ENCODE data around the gene VGF. TPM values are rescaled to one million over a fixed set of nuclear protein-coding genes. Genes with fewer than 3 reads are reported as not detected.

Gene VGF
- polyA plus RNA-seq, 1 experiment, result 0.04 TPM

DNA sequence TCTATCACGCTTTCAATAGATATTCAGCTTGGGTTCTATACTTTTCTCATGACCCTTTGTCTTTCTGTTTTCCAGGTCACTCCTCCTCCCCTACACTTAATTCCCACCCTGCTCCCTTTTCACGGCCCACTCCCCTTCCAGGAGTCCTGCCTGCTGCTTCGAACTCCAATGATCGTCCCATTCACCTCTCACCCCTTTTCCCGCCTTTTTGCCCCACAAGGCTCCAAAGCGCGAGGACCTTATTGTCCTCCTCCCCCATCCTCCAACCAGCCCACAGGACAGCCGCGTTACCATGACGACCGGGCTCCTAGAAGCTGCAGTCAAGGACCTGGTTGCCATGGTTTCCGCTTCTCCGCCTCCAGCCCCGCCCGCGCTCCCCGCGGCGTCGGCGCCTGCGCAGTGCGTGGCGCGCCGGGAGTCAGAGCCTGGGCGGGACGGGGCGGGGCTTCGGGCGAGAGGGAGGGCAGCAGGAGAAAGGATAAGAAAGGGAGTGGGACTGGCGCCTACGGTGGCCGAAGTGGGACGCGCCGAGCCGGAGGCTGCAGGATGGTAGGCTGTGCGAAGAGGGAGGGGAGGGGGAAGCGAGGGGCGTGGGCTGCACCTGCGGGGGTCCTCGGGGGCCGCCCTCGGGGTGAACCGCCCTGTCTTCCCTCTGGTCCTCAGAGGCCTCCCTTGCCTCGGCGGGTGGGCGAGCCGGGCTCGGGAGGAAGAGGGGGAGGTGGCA, 11.2 kb downstream of the VGF start, which contains the start of gene AP1S1:
AP1S1 (plus strand) TSS at position 508 of the 724 bp plus-strand sequence; CDS start at position 547, 39 bp downstream.
- CTCF ChIA-PET, result interaction anchor here (0.9 to 2.3 kb wide), 4 partner anchors 10 to 39 kb away, joined by 3 to 18 read pairs (median 4); partner anchors contain the start of gene VGF
- DNase-seq (ENCODE audit: low read depth), result peak; percentile 66
- H3K36me3 ChIP-seq (ENCODE audit: control insufficient read depth, insufficient read depth, low read length), result peaks cover 9% of the 10 kb centered on the region
- H3K4me3 ChIP-seq (ENCODE audit: low read depth, low read length), result peak within 1 kb of the TSS; percentile 99
- POLR2A ChIA-PET, result no interaction called here
- no peak for TF ChIP-seq CTCF (IDR thresholded peaks at IDR 0.05; ENCODE audit: insufficient read depth, low read depth, low read length)
- H3K27me3 ChIP-seq (ENCODE audit: control insufficient read depth, insufficient read depth, low read length), result 0 out of 2 replicates have a peak, but pooled peaks cover 2% of the 10 kb centered on the region

DNA sequence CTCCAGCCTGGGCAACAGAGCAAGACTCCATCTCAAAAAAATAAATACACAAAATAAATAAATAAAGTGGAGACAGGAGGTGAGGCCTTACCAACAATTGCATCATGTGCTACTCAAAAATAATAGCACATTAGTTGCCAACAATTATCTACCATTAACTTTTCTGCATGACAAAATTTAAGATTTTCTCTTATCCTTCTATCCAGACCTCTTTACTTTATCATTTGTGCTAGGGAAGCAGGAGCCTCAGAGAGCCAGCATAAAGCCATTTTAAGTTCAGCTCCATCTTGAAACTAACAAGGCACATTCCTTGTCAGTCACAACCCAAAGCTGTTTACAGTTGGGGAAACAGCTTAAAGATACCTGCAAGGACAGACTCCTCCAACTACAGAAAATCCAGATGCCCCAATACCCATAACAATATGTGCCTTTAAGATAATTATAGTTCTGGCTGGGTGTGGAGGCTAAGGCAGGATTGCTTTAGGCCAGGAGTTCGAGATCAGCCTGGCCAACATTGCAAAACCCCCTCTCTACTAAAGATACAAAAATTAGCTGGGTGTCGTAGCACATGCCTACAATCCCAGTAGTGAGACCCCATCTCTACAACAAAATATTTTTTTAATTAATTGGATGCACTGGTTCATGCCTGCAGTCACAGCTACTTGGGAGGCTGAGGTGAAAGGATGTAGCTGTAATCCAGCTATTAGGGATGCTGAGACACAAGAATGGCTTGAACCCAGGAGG, 13.3 kb downstream of the VGF start:
- H3K4me3 ChIP-seq (ENCODE audit: low read depth, low read length), result no peak overlapping the region
- H3K27me3 ChIP-seq (ENCODE audit: control insufficient read depth, insufficient read depth, low read length), result peaks cover 5% of the 10 kb centered on the region; the same call in 1 of the 2 replicates
- TF ChIP-seq CTCF (IDR thresholded peaks at IDR 0.05; ENCODE audit: insufficient read depth, low read depth, low read length), result no peak
- H3K36me3 ChIP-seq (ENCODE audit: control insufficient read depth, insufficient read depth, low read length), result peaks cover 1% of the 10 kb centered on the region
- ChIA-PET POLR2A (no interaction called here), CTCF (interaction anchor here (0.6 to 2.3 kb wide), 8 partner anchors 8 to 144 kb away, joined by 3 to 18 read pairs (median 4); no protein-coding TSS in a partner anchor)
- DNase-seq (ENCODE audit: low read depth), result no peak

DNA sequence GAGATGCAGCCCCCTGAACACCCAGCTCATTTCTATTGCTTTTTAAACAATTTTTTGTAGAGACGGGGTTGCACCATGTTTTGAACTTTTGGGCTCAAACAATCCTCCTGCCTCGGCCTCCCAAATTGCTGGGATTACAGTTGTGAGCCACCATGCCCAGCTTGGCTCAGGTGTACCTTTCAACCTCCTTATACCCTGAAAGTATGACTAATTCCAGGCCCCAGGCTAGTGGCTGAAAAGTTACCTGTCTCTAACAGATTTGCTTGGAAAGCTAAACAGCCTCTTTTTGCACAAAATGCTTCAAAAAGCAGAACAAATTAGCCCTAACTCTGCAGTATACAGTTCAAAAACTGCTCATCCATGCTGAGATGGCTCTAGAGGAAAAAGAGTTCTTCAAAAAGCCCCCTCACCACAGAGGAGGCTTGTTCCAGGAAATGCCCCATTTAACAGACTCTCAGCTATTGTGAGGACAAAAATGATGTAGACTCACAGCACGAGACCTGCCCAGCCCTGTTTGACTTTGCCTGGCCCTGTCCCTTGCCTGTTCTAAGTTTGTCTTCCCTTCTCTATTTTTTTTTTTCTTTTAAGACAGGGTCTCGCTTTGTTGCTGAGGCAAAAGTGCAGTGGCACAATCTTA, 24.5 kb downstream of the VGF start:
- H3K4me3 ChIP-seq (ENCODE audit: low read depth, low read length), result no peak overlapping the region
- no peak for TF ChIP-seq CTCF (IDR thresholded peaks at IDR 0.05; ENCODE audit: insufficient read depth, low read depth, low read length)
- no peaks in the 10 kb centered on the region for H3K27me3 ChIP-seq (ENCODE audit: control insufficient read depth, insufficient read depth, low read length)
- POLR2A ChIA-PET, result no interaction called here
- no peak for DNase-seq (ENCODE audit: low read depth)
- peaks cover 13% of the 10 kb centered on the region for H3K36me3 ChIP-seq (ENCODE audit: control insufficient read depth, insufficient read depth, low read length)
- CTCF ChIA-PET, result interaction anchor here (0.8 to 10.4 kb wide), 14 partner anchors 14 to 152 kb away, joined by 3 to 158 read pairs (median 5); partner anchors contain the start of genes FIS1, PLOD3, SERPINE1 and TRIM56

GRCh38 chr7:101140339-101140699, 25.1 kb downstream of the VGF start:
- peaks cover 19% of the 10 kb centered on the region for H3K36me3 ChIP-seq (ENCODE audit: control insufficient read depth, insufficient read depth, low read length)
- TF ChIP-seq CTCF (IDR thresholded peaks at IDR 0.05; ENCODE audit: insufficient read depth, low read depth, low read length), result no peak
- H3K4me3 ChIP-seq (ENCODE audit: low read depth, low read length), result no peak overlapping the region
- ChIA-PET CTCF (interaction anchor here (1.0 to 10.4 kb wide), 11 partner anchors 12 to 152 kb away, joined by 3 to 158 read pairs (median 5); partner anchors contain the start of genes FIS1, PLOD3, SERPINE1 and ZNHIT1), POLR2A (interaction anchor here (0.6 kb wide), 1 partner anchor 14 kb away, joined by 3 read pairs; the partner anchor contains the start of gene SERPINE1)
- no peaks in the 10 kb centered on the region for H3K27me3 ChIP-seq (ENCODE audit: control insufficient read depth, insufficient read depth, low read length)
- no peak for DNase-seq (ENCODE audit: low read depth)
